ENCODE measurements around the gene LSP1. TPM values are rescaled to one million over a fixed set of nuclear protein-coding genes. Genes with fewer than 3 reads are reported as not detected.

Gene LSP1
- total RNA-seq, 1 donor from 2014 or later: 47.4 TPM

GRCh38 chr11:1847006-1847735 lies 5.7 kb upstream of the LSP1 start:
- no peak for DNase-seq (ENCODE audit: low spot score)

DNA sequence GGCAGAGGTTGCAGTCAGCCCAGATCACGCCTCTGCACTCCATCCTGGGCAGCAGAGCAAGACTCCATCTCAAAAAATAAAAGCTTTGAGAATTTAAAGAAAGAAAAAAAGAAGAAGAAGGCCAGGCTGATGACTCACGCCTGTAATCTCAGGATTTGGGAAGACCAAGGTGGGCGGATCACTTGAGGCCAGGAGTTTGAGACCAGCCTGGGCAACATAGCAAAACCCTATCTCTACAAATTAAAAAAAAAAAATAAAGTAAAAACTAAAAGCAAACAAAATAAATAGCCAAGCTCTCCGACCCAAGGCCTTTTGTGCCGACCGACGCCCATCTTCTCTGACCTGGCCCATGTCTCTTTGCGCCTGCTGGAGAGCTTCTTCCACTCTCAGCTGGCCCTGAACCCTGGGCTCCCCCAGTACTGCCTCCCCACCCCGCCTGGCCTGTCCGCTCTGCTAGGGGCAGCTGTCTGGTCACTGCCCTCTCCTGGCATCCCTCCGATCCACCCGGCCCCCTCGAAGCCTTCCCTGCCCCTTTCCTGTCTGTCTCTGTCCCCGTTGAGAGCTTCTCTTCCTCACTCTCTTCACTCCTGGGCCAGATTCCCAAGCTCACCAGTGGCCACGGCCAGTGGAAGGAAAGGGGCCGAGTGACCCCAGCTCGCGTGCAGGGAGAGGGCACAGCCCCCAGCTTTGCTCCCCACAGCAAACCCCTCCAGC lies 4.8 kb upstream of the LSP1 start:
- DNase-seq (ENCODE audit: low spot score): no peak

GRCh38 chr11:1848640-1849430 lies 4.0 kb upstream of the LSP1 start:
- no peak for DNase-seq (ENCODE audit: low spot score)

- no peak for DNase-seq (ENCODE audit: low spot score)
Observed at GRCh38 chr11:1851468-1852180, 1.3 kb upstream of the LSP1 start.

GRCh38 chr11:1852271-1852876 lies 510 bp upstream of the LSP1 start:
- no peak for DNase-seq (ENCODE audit: low spot score)

DNA sequence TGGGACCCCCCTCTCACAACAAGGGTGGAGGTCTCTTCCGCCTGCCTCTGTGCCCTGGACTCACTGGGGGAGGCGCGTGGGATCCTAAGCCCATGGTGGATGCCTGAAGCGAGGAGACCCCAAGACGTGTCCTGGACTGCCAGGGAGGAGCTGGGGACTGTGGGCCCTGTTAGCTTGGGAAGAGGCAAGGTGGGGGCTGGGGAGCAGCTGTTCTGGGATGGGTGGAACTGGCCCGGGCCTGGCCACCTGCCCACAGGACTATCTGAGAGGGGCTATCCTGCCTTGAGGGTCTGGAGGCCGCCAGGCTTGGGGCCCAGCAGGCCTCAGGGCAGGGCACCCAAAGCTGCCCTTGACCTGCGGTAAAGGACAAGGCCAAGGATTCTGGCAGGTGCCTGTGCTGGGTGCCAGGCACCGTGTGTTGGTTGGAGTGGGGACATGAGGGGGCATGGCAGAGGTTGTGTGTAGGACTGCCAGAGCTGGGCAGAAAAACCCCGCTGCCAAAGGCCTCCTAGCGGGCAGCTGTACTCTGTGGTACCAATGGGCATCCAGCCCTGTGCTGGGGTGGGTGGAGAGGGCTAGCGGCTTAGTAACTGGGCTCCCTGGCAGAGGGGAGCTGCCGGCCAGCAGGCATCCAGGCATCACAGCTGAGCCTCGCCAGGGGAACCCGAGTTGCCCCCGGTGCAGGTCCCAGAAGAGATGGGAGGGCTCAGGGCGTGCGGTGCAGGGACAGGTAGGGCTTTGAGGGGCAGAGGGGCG lies 670 bp downstream of the LSP1 start:
- DNase-seq (ENCODE audit: low spot score): no peak

- DNase-seq (ENCODE audit: low spot score): no peak
Observed at GRCh38 chr11:1854132-1854948, 1.5 kb downstream of the LSP1 start.

DNA sequence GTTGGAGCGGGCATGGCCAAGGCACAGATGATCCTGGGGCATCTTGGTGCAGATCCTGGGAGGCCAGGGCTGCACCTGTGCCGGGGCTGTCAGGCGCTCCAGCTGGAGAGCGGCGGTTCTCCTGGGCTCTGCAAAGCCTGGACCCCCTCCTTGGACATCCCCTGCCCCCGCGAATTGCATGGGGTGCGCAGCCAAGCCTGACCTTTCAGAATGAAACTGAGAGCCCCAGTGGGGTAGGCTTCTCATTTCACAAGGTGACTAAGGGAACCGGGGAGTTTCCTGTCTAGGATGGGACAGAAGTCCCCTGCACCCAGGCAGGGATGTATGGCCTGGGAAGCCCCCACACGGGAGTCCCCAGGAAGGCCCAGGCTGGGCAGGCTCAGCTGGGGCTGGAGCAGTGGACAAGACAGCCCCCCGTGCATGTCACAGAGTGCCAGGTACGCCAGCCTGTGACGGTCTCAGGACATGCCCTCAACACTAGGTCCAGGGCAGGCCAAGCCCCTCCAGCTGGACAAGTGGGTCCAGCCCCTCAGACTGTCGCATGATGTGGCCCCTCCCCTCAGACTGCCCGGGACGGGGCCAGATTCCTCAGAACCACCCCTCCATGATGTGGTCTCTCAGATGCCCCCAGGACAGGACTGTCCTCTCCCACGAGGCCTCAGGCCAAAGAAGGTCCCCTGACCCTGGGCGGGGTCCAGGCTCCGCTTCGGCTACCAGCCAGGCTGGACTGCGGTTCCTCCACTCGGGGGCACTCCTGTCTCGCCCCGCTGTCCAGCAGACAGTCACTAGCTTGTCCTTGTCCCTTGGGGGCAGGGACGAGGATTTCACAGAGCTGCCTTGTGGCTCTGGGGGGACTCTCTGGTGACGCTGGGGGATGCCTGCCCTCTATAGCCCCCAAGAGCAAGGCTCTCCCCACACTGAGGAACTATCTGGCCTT lies 2.3 kb downstream of the LSP1 start:
- DNase-seq (ENCODE audit: low spot score): no peak

DNA sequence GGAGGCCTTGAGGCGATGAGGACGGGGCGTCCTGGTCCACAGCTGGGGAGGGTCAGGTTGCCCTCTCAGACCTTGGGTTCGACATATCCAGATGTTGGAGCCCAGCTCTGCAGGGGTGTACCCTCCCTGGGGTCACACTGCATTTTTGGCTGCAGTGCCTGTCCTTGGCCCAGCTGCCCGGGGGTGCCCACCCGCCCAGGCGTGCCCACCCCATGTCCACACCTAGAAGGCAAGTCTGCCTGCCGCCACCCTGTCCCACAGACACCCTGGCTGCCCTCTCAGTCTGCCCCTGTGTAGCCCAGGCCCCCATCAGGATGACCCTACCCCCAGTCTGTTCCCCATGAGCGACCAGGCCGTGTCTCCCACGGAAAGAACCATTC lies 3.0 kb downstream of the LSP1 start:
- DNase-seq (ENCODE audit: low spot score): no peak

- no peak for DNase-seq (ENCODE audit: low spot score)
Observed at GRCh38 chr11:1856306-1857005, 3.6 kb downstream of the LSP1 start.

DNA sequence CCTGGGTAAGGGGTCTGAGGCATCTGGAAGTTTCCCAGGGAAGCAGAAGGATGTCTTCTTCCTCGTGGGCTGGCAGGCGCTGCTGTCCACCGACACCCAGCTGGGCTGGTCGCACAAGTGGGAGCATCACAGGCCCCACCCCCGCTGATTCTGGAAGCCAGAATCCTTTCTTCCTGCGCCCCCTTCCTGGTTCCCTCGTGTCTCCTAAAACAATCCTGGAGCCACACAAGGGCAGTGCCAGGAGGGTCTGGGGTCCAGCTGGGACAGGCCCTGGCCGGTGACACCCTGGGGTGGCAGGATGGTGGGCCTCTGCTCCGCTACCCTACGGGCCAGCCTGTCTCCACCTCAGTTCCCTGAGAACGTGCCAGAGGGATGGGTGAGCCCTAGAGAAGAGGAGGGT lies 4.2 kb downstream of the LSP1 start:
- DNase-seq (ENCODE audit: low spot score): no peak

- no peak for DNase-seq (ENCODE audit: low spot score)
Observed at GRCh38 chr11:1858154-1858553, 5.3 kb downstream of the LSP1 start.

DNA sequence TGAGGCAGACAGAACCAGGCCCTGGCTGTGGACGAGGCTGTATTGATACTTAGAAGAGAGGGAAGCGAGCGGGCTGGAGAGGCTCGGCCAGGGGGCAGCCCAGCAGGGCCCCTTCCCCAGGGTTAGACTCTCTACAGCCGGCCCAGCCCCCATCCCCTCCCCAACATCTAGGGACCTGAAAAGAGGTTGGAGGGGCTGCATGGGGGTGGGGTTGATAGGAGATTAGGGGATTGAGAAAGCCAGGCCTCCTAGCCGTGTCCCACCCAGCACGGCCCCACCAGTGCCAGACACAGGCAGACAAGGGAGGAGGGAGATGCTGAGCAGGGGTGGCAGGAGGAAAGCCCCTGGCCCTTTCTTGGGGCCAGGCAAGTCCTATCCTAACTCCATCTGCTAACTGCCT lies 5.7 kb downstream of the LSP1 start:
- no peak for DNase-seq (ENCODE audit: low spot score)

- no peak for DNase-seq (ENCODE audit: low spot score)
Observed at GRCh38 chr11:1859004-1859403, 6.1 kb downstream of the LSP1 start.

DNA sequence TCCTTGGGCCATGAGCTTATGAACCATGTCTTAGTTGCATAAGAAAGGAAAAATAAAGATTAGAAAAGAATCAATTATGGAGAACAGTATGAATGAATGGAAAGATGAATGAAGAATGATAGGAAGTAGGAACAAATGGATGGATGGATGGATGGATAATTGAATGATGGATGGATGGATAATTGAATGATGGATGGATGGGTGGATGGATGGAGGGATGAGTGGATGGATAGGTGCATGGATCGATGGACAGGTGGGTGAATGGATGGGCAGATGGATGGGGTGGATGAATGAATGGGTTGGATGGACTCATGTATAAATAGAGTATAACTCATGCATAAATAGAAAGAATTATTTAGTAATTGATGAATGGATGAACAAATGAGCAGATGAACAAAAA lies 7.2 kb downstream of the LSP1 start:
- DNase-seq (ENCODE audit: low spot score): no peak

DNA sequence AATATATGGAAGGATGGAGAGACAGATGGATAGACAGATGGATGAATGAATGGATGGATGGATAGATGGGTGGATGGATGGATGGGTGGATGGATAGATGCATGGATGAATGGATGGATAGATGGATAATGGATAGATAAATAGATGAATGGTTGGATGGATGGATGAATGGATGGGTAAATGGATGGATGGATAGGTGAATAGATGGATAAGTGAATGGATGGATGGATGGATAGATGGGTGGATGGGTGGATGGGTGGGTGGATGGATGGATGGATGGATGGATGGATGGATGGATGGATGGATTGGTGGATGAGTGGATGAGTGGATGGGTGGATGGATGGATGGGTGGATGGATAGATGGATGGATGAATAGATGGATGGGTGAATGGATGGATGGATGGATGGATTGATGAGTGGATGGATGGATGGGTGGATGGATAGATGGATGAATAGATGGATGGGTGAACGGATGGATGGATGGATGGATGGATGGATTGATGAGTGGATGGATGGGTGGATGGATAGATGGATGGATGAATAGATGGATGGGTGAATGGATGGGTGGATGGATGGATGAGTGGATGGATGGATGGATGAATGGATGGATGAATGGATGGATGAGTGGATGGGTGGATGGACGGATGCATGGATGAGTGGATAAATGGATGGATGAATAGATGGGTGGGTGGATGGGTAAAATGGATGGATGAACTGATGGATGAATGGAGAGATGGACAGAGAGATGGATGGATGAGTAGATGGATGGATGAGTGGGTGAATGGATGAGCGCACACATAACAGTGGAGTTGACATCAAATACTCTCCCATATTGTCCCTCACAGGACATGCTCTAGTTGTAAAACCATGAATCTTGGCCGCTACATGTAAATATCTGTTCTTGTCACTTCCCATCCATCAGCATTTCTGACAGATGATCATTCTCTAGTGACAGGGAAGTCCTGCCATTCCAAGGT lies 8.8 kb downstream of the LSP1 start:
- no peak for DNase-seq (ENCODE audit: low spot score)

All from ureter (tissue), 1 donor.